H9 (cell line): ENCODE data around the gene OTOS. TPM values are rescaled to one million over a fixed set of nuclear protein-coding genes. Genes with fewer than 3 reads are reported as not detected.

ENCODE experiments used
- DNase-seq: peaks from one replicate; pipeline ENCODE4 v3.0.0-alpha.2; 2017
- H2AFZ ChIP-seq: one replicate; pipeline ENCODE4 v1.6.1; 2013; ENCODE audit warnings: mild to moderate bottlenecking, low read length, control low read depth, moderate library complexity
- H2AK5ac ChIP-seq: 2 replicates; pipeline ENCODE4 v1.6.1; 2013; ENCODE audit warnings: low read length, control low read depth, mixed read lengths; ENCODE audit not compliant: insufficient read length
- H2BK120ac ChIP-seq: one replicate; pipeline ENCODE4 v1.6.1; 2013; ENCODE audit warnings: low read depth, mild to moderate bottlenecking, low read length, control low read depth, inconsistent platforms; ENCODE audit not compliant: poor library complexity, severe bottlenecking
- H2BK12ac ChIP-seq: 2 replicates; pipeline ENCODE4 v1.6.1; 2013; ENCODE audit warnings: low read length, control low read depth, mixed read lengths, low read depth; ENCODE audit not compliant: insufficient read length
- H2BK15ac ChIP-seq: 2 replicates; pipeline ENCODE4 v1.6.1; 2013; ENCODE audit warnings: low read depth, low read length, control low read depth
- H2BK20ac ChIP-seq: one replicate; pipeline ENCODE4 v1.6.1; 2013; ENCODE audit warnings: low read depth, mild to moderate bottlenecking, low read length, control low read depth, inconsistent platforms; ENCODE audit not compliant: poor library complexity, severe bottlenecking
- H2BK5ac ChIP-seq: 2 replicates; pipeline ENCODE4 v1.6.1; 2013; ENCODE audit warnings: low read length, control low read depth, mixed read lengths; ENCODE audit not compliant: insufficient read length
- H3K14ac ChIP-seq: 2 replicates; pipeline ENCODE4 v1.6.1; 2013; ENCODE audit warnings: low read length, control low read depth; ENCODE audit not compliant: insufficient read depth
- H3K18ac ChIP-seq: 2 replicates; pipeline ENCODE4 v1.6.1; 2013; ENCODE audit warnings: low read depth, mild to moderate bottlenecking, mixed read lengths, low read length, control low read depth; ENCODE audit not compliant: insufficient read length
- H3K23ac ChIP-seq: 2 replicates; pipeline ENCODE4 v1.6.1; 2013; ENCODE audit warnings: low read length, control low read depth, mixed read lengths, low read depth; ENCODE audit not compliant: insufficient read length
- H3K23me2 ChIP-seq: 2 replicates; pipeline ENCODE4 v1.6.1; 2013; ENCODE audit warnings: low read depth, mild to moderate bottlenecking, mixed read lengths, low read length, control low read depth; ENCODE audit not compliant: insufficient read length, poor library complexity, severe bottlenecking
- H3K27ac ChIP-seq: 2 replicates; pipeline ENCODE4 v1.5.1; 2013; ENCODE audit warnings: low read length, control low read depth, mixed read lengths, low read depth; ENCODE audit not compliant: insufficient read length
- H3K27me3 ChIP-seq: 2 replicates; pipeline ENCODE4 v1.6.1; 2013; ENCODE audit warnings: low read length, control low read depth, inconsistent platforms; ENCODE audit not compliant: insufficient read depth
- H3K4ac ChIP-seq: 2 replicates; pipeline ENCODE4 v1.6.1; 2013; ENCODE audit warnings: low read depth, mild to moderate bottlenecking, control low read depth, inconsistent platforms, low read length, moderate library complexity
- H3K4me1 ChIP-seq: 2 replicates; pipeline ENCODE4 v1.6.1; 2013; ENCODE audit warnings: low read length, control low read depth, inconsistent platforms; ENCODE audit not compliant: insufficient read depth
- H3K4me2 ChIP-seq: 2 replicates; pipeline ENCODE4 v1.6.1; 2013; ENCODE audit warnings: low read length, control low read depth, mixed read lengths; ENCODE audit not compliant: insufficient read length, insufficient read depth
- H3K56ac ChIP-seq: 2 replicates; pipeline ENCODE4 v1.6.1; 2013; ENCODE audit warnings: low read depth, mild to moderate bottlenecking, mixed read lengths, low read length, control low read depth; ENCODE audit not compliant: insufficient read length
- H3K79me1 ChIP-seq: 2 replicates; pipeline ENCODE4 v1.6.1; 2013; ENCODE audit warnings: low read depth, mild to moderate bottlenecking, moderate library complexity, low read length, control low read depth, inconsistent platforms; ENCODE audit not compliant: insufficient read depth, poor library complexity, severe bottlenecking
- H3K79me2 ChIP-seq: 2 replicates; pipeline ENCODE4 v1.6.1; 2013; ENCODE audit warnings: low read length, control low read depth, inconsistent platforms; ENCODE audit not compliant: insufficient read depth
- H3K9ac ChIP-seq: 2 replicates; pipeline ENCODE4 v1.6.1; 2013; ENCODE audit warnings: low read length, control low read depth, mixed read lengths; ENCODE audit not compliant: insufficient read length; ENCODE audit errors: extremely low read depth
- H3K9me3 ChIP-seq: one replicate; pipeline ENCODE4 v1.6.1; 2013; ENCODE audit warnings: low read depth, low read length, inconsistent platforms; ENCODE audit not compliant: control insufficient read depth
- H3T11ph ChIP-seq: one replicate; pipeline ENCODE4 v1.6.1; 2013; ENCODE audit warnings: mild to moderate bottlenecking, low read length, control low read depth, inconsistent platforms
- H4K20me1 ChIP-seq: one replicate; pipeline ENCODE4 v1.6.1; 2013; ENCODE audit not compliant: control insufficient read depth, insufficient read length, insufficient read depth
- H4K5ac ChIP-seq: 2 replicates; pipeline ENCODE4 v1.6.1; 2013; ENCODE audit warnings: low read depth, mild to moderate bottlenecking, mixed read lengths, low read length, control low read depth; ENCODE audit not compliant: insufficient read length
- H4K8ac ChIP-seq: replicated peaks from 2 replicates; pipeline ENCODE4 v1.6.1; 2013; ENCODE audit warnings: low read length, control low read depth, mixed read lengths, low read depth; ENCODE audit not compliant: insufficient read length
- H4K91ac ChIP-seq: 2 replicates; pipeline ENCODE4 v1.6.1; 2013; ENCODE audit warnings: low read depth, mild to moderate bottlenecking, moderate library complexity, mixed read lengths, low read length, control low read depth; ENCODE audit not compliant: insufficient read length
- H3K27ac Mint-ChIP-seq, 3 experiments: 2 replicates in 2 of 3; 3 replicates in 1 of 3; pipeline ENCODE4 v1.8.0; 2020 to 2021; ENCODE audit warnings: mixed read lengths in 3 of 3, mild to moderate bottlenecking in 1 of 3, moderate library complexity in 1 of 3
- H3K27me3 Mint-ChIP-seq: 2 replicates; pipeline ENCODE4 v1.8.0; 2021; ENCODE audit warnings: low read depth, mild to moderate bottlenecking, moderate library complexity, mixed read lengths
- H3K36me3 Mint-ChIP-seq, 3 experiments: 2 replicates in 2 of 3; 3 replicates in 1 of 3; pipeline ENCODE4 v1.8.0; 2020 to 2021; ENCODE audit warnings: low read depth in 3 of 3, mixed read lengths in 3 of 3; ENCODE audit not compliant: insufficient read depth in 1 of 3
- H3K4me1 Mint-ChIP-seq, 2 experiments: 2 replicates each; pipeline ENCODE4 v1.8.0; 2020; ENCODE audit warnings: mixed read lengths in 2 of 2
- H3K4me3 Mint-ChIP-seq, 2 experiments: 2 replicates in 1 of 2; 3 replicates in 1 of 2; pipeline ENCODE4 v1.8.0; 2020 to 2021; ENCODE audit warnings: mild to moderate bottlenecking in 2 of 2, mixed read lengths in 2 of 2, moderate library complexity in 1 of 2
- H3K9me3 Mint-ChIP-seq, 2 experiments: 2 replicates in 1 of 2; 3 replicates in 1 of 2; pipeline ENCODE4 v1.8.0; 2020; ENCODE audit warnings: mild to moderate bottlenecking in 2 of 2, mixed read lengths in 2 of 2, moderate library complexity in 1 of 2
- CTCF ChIP-seq: fragments of 200-600 bp; sonication (generic); conservative IDR thresholded peaks from 3 replicates; pipeline ENCODE4 v1.8.0; 2021; ENCODE audit warnings: antibody characterized with exemption, mild to moderate bottlenecking
- WGBS: extraction: QIAGEN DNeasy Blood & Tissue Kit; methylation state at CpG from one replicate; pipeline ENCODE4 v1.1.7; 2013; ENCODE audit warnings: missing lambda C conversion rate, low lambda C conversion rate, mixed read lengths; ENCODE audit not compliant: insufficient read length; ENCODE audit errors: extremely low coverage; 5-methylcytosine and 5-hydroxymethylcytosine counted together
- long read RNA-seq: library from polyadenylated mRNA; unstranded; transcript quantifications from one replicate; pipeline ENCODE4 v2.0.0, GENCODE V29; 2020
- total RNA-seq: library from RNA; stranded (reverse); gene quantifications from 2 replicates; pipeline ENCODE4 v1.2.1, GENCODE V29; 2021

OTOS gene
- total RNA-seq, result not detected in 2 replicates
- long read RNA-seq, result 0 reads

GRCh38 chr2:240140511-240140910 is at the start of gene OTOS:
Gene OTOS, minus strand, starts transcription at chr2:240140658. Its CDS starts 332 bp downstream, at chr2:240140326.
- no peak within 1 kb of the TSS for H3K4me2 ChIP-seq

More at GRCh38 chr2:240140511-240140910, at the start of gene OTOS:
- Histone ChIP-seq H3K4ac (no peak within 1 kb of the TSS), H3K23ac (no peak within 1 kb of the TSS), H3K14ac (no peak within 1 kb of the TSS; the same call in 1 of the 2 replicates), H3K79me1 (no peaks in the 10 kb centered on the region), H3K23me2 (peaks cover 7% of the 10 kb centered on the region), H2BK120ac (no peak within 1 kb of the TSS), H2BK5ac (no peak within 1 kb of the TSS), H2BK15ac (no peak within 1 kb of the TSS), H3K9me3 (no peaks in the 10 kb centered on the region), H2AK5ac (no peak within 1 kb of the TSS), H3K4me1 (no peaks in the 10 kb centered on the region; the same call in 1 of the 2 replicates), H4K8ac (no peak within 1 kb of the TSS), H3K79me2 (peaks cover 3% of the 10 kb centered on the region; the same call in 1 of the 2 replicates), H4K5ac (no peak within 1 kb of the TSS), H3K27me3 (no peaks in the 10 kb centered on the region; the same call in 1 of the 2 replicates), H2BK12ac (no peak within 1 kb of the TSS), H3K9ac (no peak within 1 kb of the TSS), H2AFZ (no peak within 1 kb of the TSS), H3K27ac (no peak within 1 kb of the TSS), H3K18ac (no peak within 1 kb of the TSS), H4K91ac (no peak within 1 kb of the TSS), H3K56ac (no peak within 1 kb of the TSS), H3T11ph (no peak within 1 kb of the TSS), H4K20me1 (no peaks in the 10 kb centered on the region), H2BK20ac (no peak within 1 kb of the TSS)
- Mint-ChIP-seq H3K4me1 (peaks cover 12 to 24% of the 10 kb centered on the region in 2 experiments), H3K4me3 (no peak within 1 kb of the TSS), H3K36me3 (no peaks in the 10 kb centered on the region; a peak in 1 of 7 replicates), H3K27ac (peak within 1 kb of the TSS in 2 of 3 experiments; percentile 44 to 48; a peak in 3 of 7 replicates), H3K9me3 (no peaks in the 10 kb centered on the region), H3K27me3 (peaks cover 23% of the 10 kb centered on the region)
- TF ChIP-seq CTCF, result no peak
- no peak for DNase-seq
- WGBS, result no CpG with 5 or more reads among the region's 5 CpGs
